ENCODE measurements around the gene AP3M1. TPM values are rescaled to one million over a fixed set of nuclear protein-coding genes. Genes with fewer than 3 reads are reported as not detected.

The AP3M1 gene
- total RNA-seq, 1 experiment from 2014 or later, result 37.4 TPM

- no peak for DNase-seq
- H3K4ac ChIP-seq (ENCODE audit: low read depth, low read length), result no peak overlapping the region
- H3T11ph ChIP-seq (ENCODE audit: low read length), result no peak overlapping the region
- H2BK15ac ChIP-seq (ENCODE audit: low read depth, low read length), result no peak overlapping the region
- H3K23me2 ChIP-seq (ENCODE audit: insufficient read length, low read depth, low read length, poor library complexity, severe bottlenecking), result no peaks in the 10 kb centered on the region
- H3K27me3 Mint-ChIP-seq (ENCODE audit: low read depth), result no peaks in the 10 kb centered on the region
- H3K27ac ChIP-seq (ENCODE audit: insufficient read length, low read depth, low read length), result no peak overlapping the region
- no peaks in the 10 kb centered on the region for H3K4me1 ChIP-seq (ENCODE audit: insufficient read depth, low read length)
- H3K79me2 ChIP-seq (ENCODE audit: insufficient read depth, low read length), result no peaks in the 10 kb centered on the region
- no peak overlapping the region for H2BK5ac ChIP-seq (ENCODE audit: insufficient read length, low read length)
- no peaks in the 10 kb centered on the region for H3K4me1 Mint-ChIP-seq
- H3K9me3 ChIP-seq (ENCODE audit: control insufficient read depth, low read depth, low read length), result no peaks in the 10 kb centered on the region
- no peak overlapping the region for H3K4me3 Mint-ChIP-seq
- H4K20me1 ChIP-seq (ENCODE audit: control insufficient read depth, insufficient read depth, insufficient read length), result no peaks in the 10 kb centered on the region
- H3K4me2 ChIP-seq (ENCODE audit: insufficient read depth, insufficient read length, low read length), result no peak overlapping the region
- no peak overlapping the region for H3K23ac ChIP-seq (ENCODE audit: insufficient read length, low read depth, low read length)
- H3K9ac ChIP-seq (ENCODE audit: extremely low read depth, insufficient read length, low read length), result no peak overlapping the region
- H3K36me3 Mint-ChIP-seq (ENCODE audit: insufficient read depth in 1 of 3, low read depth in 3 of 3), result peaks cover 29 to 54% (median 52%) of the 10 kb centered on the region in 3 experiments; a peak in 6 of 7 replicates
- no peak overlapping the region for H2BK120ac ChIP-seq (ENCODE audit: low read depth, low read length, poor library complexity, severe bottlenecking)
- H4K5ac ChIP-seq (ENCODE audit: insufficient read length, low read depth, low read length), result no peak overlapping the region
- no peak for TF ChIP-seq CTCF (conservative IDR thresholded peaks at IDR 0.05)
- H3K18ac ChIP-seq (ENCODE audit: insufficient read length, low read depth, low read length), result no peak overlapping the region
- WGBS (ENCODE audit: extremely low coverage, insufficient read length, low lambda C conversion rate), result no CpG with 5 or more reads among the region's 3 CpGs
- H3K14ac ChIP-seq (ENCODE audit: insufficient read depth, low read length), result no peak overlapping the region
- no peak overlapping the region for H2AFZ ChIP-seq (ENCODE audit: low read length)
- no peaks in the 10 kb centered on the region for H3K79me1 ChIP-seq (ENCODE audit: insufficient read depth, low read depth, low read length, poor library complexity, severe bottlenecking)
- H4K91ac ChIP-seq (ENCODE audit: insufficient read length, low read depth, low read length), result no peak overlapping the region
- H3K27me3 ChIP-seq (ENCODE audit: insufficient read depth, low read length), result no peaks in the 10 kb centered on the region
- H4K8ac ChIP-seq (replicated peaks; ENCODE audit: insufficient read length, low read depth, low read length), result no peak overlapping the region
- H2BK20ac ChIP-seq (ENCODE audit: low read depth, low read length, poor library complexity, severe bottlenecking), result no peak overlapping the region
- H3K27ac Mint-ChIP-seq, result no peak overlapping the region
- no peak overlapping the region for H2BK12ac ChIP-seq (ENCODE audit: insufficient read length, low read depth, low read length)
- no peak overlapping the region for H2AK5ac ChIP-seq (ENCODE audit: insufficient read length, low read length)
- H3K56ac ChIP-seq (ENCODE audit: insufficient read length, low read depth, low read length), result no peak overlapping the region
- H3K9me3 Mint-ChIP-seq, result no peaks in the 10 kb centered on the region
Measured at GRCh38 chr10:74135452-74135851, 15.2 kb downstream of the AP3M1 start.

All from H9 (cell line).